Measurements from ENCODE around the gene ESPN. TPM values are rescaled to one million over a fixed set of nuclear protein-coding genes. Genes with fewer than 3 reads are reported as not detected.
A peak's percentile ranks its signal among the peaks of the same experiment; 100 is the strongest.

ESPN gene
- total RNA-seq, 1 donor from 2014 or later: 1.6 TPM

- Mint-ChIP-seq H3K4me1 (peaks cover 5% of the 10 kb centered on the region), H3K4me3 (no peak overlapping the region), H3K36me3 (no peaks in the 10 kb centered on the region), H3K9me3 (no peaks in the 10 kb centered on the region), H3K27me3 (ENCODE audit: low read depth) (peaks cover 89% of the 10 kb centered on the region), H3K27ac (no peak overlapping the region)
- DNase-seq (ENCODE audit: low spot score in 2 of 2, unreplicated experiment in 2 of 2): no peak
- TF ChIP-seq, protein P1, sequence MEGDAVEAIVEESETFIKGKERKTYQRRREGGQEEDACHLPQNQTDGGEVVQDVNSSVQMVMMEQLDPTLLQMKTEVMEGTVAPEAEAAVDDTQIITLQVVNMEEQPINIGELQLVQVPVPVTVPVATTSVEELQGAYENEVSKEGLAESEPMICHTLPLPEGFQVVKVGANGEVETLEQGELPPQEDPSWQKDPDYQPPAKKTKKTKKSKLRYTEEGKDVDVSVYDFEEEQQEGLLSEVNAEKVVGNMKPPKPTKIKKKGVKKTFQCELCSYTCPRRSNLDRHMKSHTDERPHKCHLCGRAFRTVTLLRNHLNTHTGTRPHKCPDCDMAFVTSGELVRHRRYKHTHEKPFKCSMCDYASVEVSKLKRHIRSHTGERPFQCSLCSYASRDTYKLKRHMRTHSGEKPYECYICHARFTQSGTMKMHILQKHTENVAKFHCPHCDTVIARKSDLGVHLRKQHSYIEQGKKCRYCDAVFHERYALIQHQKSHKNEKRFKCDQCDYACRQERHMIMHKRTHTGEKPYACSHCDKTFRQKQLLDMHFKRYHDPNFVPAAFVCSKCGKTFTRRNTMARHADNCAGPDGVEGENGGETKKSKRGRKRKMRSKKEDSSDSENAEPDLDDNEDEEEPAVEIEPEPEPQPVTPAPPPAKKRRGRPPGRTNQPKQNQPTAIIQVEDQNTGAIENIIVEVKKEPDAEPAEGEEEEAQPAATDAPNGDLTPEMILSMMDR (IDR thresholded peaks at IDR 0.05; ENCODE audit: unreplicated experiment): no peak
Measured at GRCh38 chr1:6421266-6421665, 3.3 kb upstream of the ESPN start.

DNA sequence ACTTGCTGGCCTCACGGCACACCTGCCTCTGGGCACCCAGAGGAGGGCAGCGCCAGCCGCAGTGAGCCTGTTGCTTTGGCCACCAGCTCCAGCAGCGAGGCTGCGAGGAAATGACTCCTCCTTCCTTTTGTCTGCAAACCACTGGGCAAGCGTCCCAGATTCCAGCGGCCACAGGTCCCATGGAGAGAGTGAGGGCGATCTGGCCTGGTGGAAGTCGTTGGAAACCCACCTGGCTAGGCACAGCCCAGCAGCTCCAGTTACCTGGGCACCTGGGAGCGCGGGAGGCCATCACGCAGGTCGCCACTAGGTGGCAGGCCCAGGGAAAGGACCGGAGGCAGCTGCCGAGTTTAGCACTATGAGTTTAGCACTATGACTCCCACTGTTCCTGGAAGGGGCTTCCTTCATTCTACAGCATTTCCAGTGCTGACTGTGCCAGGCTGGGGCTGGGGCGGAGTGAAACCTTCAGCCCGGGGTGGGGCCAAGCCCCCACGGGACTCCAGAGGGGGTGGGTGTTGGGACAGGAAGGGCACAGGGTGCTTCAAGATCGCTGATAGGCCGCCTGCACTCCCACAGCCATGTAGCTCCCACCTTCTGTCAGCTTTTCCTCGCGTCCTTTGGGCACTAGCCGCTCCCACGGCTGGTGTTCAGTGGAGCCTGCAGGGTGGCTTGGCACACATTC is 1.1 kb upstream of the ESPN start:
- H3K9me3 Mint-ChIP-seq: no peaks in the 10 kb centered on the region
- peaks cover 5% of the 10 kb centered on the region for H3K4me1 Mint-ChIP-seq
- H3K27ac Mint-ChIP-seq: no peak overlapping the region
- no peak overlapping the region for H3K4me3 Mint-ChIP-seq
- TF ChIP-seq, protein P1 (IDR thresholded peaks at IDR 0.05; ENCODE audit: unreplicated experiment): peak; percentile 81
- H3K27me3 Mint-ChIP-seq (ENCODE audit: low read depth): peaks cover 89% of the 10 kb centered on the region
- no peaks in the 10 kb centered on the region for H3K36me3 Mint-ChIP-seq
- DNase-seq (ENCODE audit: low spot score in 2 of 2, unreplicated experiment in 2 of 2): peak in 1 of 2 experiments; percentile 77

DNA sequence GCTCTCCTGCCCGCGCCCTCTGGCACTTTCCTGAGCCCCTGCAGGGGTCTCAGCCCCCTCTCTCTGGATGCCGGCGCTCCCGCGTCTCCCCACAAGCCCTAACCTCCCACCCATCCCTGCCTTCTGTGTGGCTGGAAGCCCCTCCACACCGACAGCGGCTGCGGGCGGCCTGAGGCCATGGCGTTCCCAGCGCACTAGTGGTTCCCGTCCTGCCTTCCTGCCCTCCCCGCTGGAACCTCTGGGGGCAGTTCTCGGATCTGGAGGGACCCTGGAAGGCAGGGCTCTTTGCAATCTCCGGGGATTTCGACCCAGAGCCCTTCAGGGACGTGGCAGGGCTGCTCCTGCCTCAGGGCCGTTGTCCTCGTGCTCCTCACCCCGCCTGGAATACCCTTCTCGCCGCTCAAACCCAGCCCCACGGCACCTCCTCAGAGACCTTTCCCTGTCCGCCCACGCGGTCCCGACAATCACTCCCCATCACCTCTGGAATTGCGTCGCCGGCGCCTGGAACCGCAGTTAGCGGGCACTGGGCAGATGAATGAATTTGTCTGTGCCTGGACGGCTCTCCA is 493 bp upstream of the ESPN start:
- Mint-ChIP-seq H3K4me1 (peaks cover 5% of the 10 kb centered on the region), H3K36me3 (no peaks in the 10 kb centered on the region), H3K4me3 (no peak overlapping the region)

GRCh38 chr1:6425658-6426057 is 1.1 kb downstream of the ESPN start:
- Mint-ChIP-seq H3K36me3 (no peaks in the 10 kb centered on the region), H3K4me3 (no peak overlapping the region)

More for the DNA sequence above, 493 bp upstream of the ESPN start:
- TF ChIP-seq, protein P1 (IDR thresholded peaks at IDR 0.05; ENCODE audit: unreplicated experiment): no peak
- Mint-ChIP-seq H3K9me3 (no peaks in the 10 kb centered on the region), H3K27me3 (ENCODE audit: low read depth) (peaks cover 88% of the 10 kb centered on the region), H3K27ac (no peak overlapping the region)
- no peak for DNase-seq (ENCODE audit: low spot score in 2 of 2, unreplicated experiment in 2 of 2)

GRCh38 chr1:6426277-6426971 is 1.8 kb downstream of the ESPN start:
- no peak overlapping the region for H3K4me3 Mint-ChIP-seq
- H3K9me3 Mint-ChIP-seq: no peaks in the 10 kb centered on the region
- peaks cover 86% of the 10 kb centered on the region for H3K27me3 Mint-ChIP-seq (ENCODE audit: low read depth)
- H3K36me3 Mint-ChIP-seq: no peaks in the 10 kb centered on the region
- no peak for DNase-seq (ENCODE audit: low spot score in 2 of 2, unreplicated experiment in 2 of 2)
- H3K4me1 Mint-ChIP-seq: peaks cover 13% of the 10 kb centered on the region
- H3K27ac Mint-ChIP-seq: no peak overlapping the region
- TF ChIP-seq, protein P1 (IDR thresholded peaks at IDR 0.05; ENCODE audit: unreplicated experiment): no peak

More at GRCh38 chr1:6425658-6426057, 1.1 kb downstream of the ESPN start:
- TF ChIP-seq, protein P1 (IDR thresholded peaks at IDR 0.05; ENCODE audit: unreplicated experiment): no peak
- peaks cover 92% of the 10 kb centered on the region for H3K27me3 Mint-ChIP-seq (ENCODE audit: low read depth)
- no peak overlapping the region for H3K27ac Mint-ChIP-seq
- DNase-seq (ENCODE audit: low spot score in 2 of 2, unreplicated experiment in 2 of 2): no peak
- peaks cover 12% of the 10 kb centered on the region for H3K4me1 Mint-ChIP-seq
- no peaks in the 10 kb centered on the region for H3K9me3 Mint-ChIP-seq

Measured in mesothelial cell of epicardium (in vitro differentiated cells).